ENCODE data around the gene STK11IP. TPM values are rescaled to one million over a fixed set of nuclear protein-coding genes. Genes with fewer than 3 reads are reported as not detected.

The STK11IP gene
- total and polyA plus RNA-seq, 9 of the 15 experiments (the other 6 are each of a cell fraction or from before 2014, with no cell fraction given): 0.52 to 21.7 (median 5.6) TPM

DNA sequence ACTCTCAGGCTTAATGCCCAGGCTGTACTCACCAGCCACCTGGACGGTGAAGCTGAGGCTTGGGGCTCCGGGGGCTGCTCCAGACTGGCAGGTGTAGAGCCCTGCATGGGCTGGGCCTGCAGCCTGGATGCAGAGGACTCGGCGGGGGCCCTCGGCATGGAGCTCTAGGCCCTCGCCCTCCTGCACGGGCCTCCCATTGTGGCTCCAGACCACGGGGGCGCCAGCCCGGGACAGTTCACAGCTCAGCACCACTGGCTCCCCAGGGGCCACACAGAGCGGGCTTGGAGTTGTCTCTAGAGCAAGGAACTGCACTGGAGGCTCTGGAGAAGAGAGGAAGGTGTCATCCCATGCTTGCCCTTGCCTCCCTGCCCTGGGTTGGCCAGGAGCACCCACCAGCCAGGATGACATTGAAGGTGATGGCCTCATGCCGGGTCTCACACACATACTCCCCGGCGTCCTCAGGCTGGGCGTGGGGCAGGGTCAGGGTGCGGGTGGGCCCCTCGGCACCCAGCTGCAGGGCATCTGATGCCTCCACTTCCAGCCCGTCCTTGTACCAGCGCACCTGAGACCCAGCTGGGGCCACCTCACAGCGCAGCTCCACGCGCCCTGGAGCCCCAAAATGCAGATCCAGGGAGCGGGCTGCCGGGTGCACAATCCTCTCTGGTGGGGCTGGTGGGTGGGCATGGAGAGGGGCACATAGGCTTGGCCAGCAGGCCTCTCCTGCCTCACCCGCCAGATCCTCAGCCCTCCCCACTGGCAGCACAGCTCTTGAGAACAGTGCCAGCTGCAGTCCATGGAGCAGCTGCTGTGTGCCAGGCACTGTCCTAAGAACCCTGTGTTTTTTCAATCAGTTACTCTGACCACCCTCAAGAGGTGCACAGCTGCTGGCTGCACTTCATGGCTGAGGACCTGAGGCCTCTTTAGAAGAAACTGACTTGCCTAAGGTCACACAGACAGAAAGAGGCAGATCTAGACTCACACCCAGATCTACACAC lies 39.6 kb upstream of the STK11IP start:
- Histone ChIP-seq H3K79me2 (ENCODE audit: control insufficient read depth, insufficient read depth, low read length) (no peaks in the 10 kb centered on the region), H3K4me3 (no peak overlapping the region), H2AFZ (ENCODE audit: low read depth, low read length) (no peak overlapping the region), H3K9me1 (ENCODE audit: control insufficient read depth, insufficient read depth, low read length) (no peaks in the 10 kb centered on the region), H3K9ac (ENCODE audit: insufficient read depth in 1 of 2, low read depth in 2 of 2, low read length in 2 of 2) (0 out of 4 replicates have a peak overlapping the region, but pooled peaks of 1 of the 2 experiments have one; percentile 17), H3K27me3 (ENCODE audit: control insufficient read depth in 2 of 2, insufficient read depth in 2 of 2, low read length in 2 of 2) (peaks cover 0 to 8% of the 10 kb centered on the region in 2 experiments; a peak in 3 of 5 replicates), H3K36me3 (ENCODE audit: control insufficient read depth, insufficient read depth, low read length) (no peaks in the 10 kb centered on the region), H3K4me2 (ENCODE audit: insufficient read depth, low read length) (no peak overlapping the region), H3K4me1 (replicated peaks in 1 of 2; ENCODE audit: control insufficient read depth in 2 of 2, insufficient read depth in 2 of 2, low read length in 2 of 2) (peaks cover 2 to 50% of the 10 kb centered on the region in 2 experiments; a peak in 2 of 5 replicates), H4K20me1 (replicated peaks; ENCODE audit: control insufficient read depth, insufficient read depth, low read length) (no peaks in the 10 kb centered on the region), H3K9me3 (replicated peaks; ENCODE audit: control insufficient read depth, insufficient read depth, low read depth, low read length) (no peaks in the 10 kb centered on the region), H3K27ac (ENCODE audit: extremely low read depth, low read depth, low read length) (no peak overlapping the region)
- ChIA-PET POLR2A (interaction anchor here (0.6 to 0.7 kb wide), 3 partner anchors 22 to 378 kb away, joined by 3 to 6 read pairs (median 3); no protein-coding TSS in a partner anchor), CTCF (ENCODE audit: low intra/inter-chr PET ratio) (no interaction called here)
- in situ Hi-C loops (cut with MboI) (no loop called here), intact Hi-C loops (cut with micrococcal nuclease) (no loop called here)
- DNase-seq (ENCODE audit: extremely low read depth in 1 of 4, low spot score in 3 of 4): no peak
- no TSS peak for BruUV-seq (replicated peaks)
- TF ChIP-seq, protein P1, sequence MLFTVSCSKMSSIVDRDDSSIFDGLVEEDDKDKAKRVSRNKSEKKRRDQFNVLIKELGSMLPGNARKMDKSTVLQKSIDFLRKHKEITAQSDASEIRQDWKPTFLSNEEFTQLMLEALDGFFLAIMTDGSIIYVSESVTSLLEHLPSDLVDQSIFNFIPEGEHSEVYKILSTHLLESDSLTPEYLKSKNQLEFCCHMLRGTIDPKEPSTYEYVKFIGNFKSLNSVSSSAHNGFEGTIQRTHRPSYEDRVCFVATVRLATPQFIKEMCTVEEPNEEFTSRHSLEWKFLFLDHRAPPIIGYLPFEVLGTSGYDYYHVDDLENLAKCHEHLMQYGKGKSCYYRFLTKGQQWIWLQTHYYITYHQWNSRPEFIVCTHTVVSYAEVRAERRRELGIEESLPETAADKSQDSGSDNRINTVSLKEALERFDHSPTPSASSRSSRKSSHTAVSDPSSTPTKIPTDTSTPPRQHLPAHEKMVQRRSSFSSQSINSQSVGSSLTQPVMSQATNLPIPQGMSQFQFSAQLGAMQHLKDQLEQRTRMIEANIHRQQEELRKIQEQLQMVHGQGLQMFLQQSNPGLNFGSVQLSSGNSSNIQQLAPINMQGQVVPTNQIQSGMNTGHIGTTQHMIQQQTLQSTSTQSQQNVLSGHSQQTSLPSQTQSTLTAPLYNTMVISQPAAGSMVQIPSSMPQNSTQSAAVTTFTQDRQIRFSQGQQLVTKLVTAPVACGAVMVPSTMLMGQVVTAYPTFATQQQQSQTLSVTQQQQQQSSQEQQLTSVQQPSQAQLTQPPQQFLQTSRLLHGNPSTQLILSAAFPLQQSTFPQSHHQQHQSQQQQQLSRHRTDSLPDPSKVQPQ (CRISPR knock-in tag; IDR thresholded peaks at IDR 0.05; ENCODE audit: borderline replicate concordance): no peak
- TF ChIP-seq ARNT (IDR thresholded peaks at IDR 0.05) (no peak), MBD2 (IDR thresholded peaks at IDR 0.05; ENCODE audit: borderline replicate concordance, low read depth) (no peak), SIRT6 (IDR thresholded peaks at IDR 0.05; ENCODE audit: low read depth, low read length) (no peak), ZNF695 (CRISPR knock-in tag; IDR thresholded peaks at IDR 0.05) (no peak), BRD4 (IDR thresholded peaks at IDR 0.05) (no peak)
- TF ChIP-seq, protein P2, sequence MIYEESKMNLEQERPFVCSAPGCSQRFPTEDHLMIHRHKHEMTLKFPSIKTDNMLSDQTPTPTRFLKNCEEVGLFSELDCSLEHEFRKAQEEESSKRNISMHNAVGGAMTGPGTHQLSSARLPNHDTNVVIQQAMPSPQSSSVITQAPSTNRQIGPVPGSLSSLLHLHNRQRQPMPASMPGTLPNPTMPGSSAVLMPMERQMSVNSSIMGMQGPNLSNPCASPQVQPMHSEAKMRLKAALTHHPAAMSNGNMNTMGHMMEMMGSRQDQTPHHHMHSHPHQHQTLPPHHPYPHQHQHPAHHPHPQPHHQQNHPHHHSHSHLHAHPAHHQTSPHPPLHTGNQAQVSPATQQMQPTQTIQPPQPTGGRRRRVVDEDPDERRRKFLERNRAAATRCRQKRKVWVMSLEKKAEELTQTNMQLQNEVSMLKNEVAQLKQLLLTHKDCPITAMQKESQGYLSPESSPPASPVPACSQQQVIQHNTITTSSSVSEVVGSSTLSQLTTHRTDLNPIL (CRISPR knock-in tag; IDR thresholded peaks at IDR 0.05): no peak
- ATAC-seq: no peak
- 8% methylated on average over 11 of the region's 25 CpGs for WGBS (ENCODE audit: insufficient coverage, low coverage, missing lambda C conversion rate)
- FAIRE-seq: no peak

All from K562 (cell line).